ENCODE measurements around the gene ALDH1L2. TPM values are rescaled to one million over a fixed set of nuclear protein-coding genes. Genes with fewer than 3 reads are reported as not detected.

Gene ALDH1L2
- total and polyA plus RNA-seq, 9 of the 15 experiments (the other 6 are each of a cell fraction or from before 2014, with no cell fraction given) = 1.1 to 9.9 (median 3.8) TPM

DNA sequence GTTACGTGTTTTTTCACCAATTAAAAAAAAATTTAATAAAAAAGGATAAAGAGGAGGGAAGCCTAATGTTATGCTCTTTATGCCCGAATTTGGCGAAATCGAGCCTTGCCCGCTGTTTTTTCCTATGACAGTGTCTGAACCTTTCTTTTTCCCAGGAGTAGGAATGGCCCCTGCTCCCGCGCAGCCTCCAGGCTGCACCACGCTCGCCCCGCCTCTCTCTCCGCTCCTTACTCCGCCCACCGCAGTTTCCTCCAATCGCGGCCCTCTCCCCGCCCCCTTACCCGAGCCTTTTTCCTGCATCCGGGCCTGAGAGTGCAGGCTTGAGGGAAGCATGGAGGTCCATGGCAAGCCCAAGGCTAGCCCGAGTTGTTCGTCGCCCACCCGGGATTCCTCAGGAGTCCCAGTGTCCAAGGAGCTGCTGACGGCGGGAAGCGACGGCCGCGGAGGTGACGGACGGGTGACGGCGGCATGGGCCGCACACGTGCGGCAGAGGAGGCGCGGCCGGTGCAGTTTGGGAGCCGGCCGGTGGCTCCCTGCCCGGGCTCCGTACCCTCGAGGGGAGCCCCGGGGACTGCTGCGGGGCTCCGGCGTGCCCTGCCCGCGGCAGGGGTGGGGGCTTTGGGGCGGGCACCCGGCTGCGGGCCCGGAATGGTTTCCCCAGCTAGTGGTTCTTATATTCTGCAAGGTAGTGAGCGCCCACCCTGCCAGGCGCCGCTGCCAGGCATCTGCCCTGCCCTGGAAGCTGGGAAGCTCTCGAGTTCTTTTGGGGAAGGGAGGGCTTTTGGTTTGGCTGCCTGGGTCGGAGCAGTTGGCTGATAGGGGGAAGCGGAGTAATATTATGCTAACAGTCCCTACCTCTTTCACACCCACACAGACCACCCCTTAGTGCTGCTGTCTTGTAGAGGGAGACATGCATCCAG lies 98.0 kb downstream of the ALDH1L2 start, which contains the start of gene NOPCHAP1 (continued):
- TF ChIP-seq CLOCK (CRISPR knock-in tag; IDR thresholded peaks at IDR 0.05; ENCODE audit: borderline replicate concordance) (no peak), XRCC3 (IDR thresholded peaks at IDR 0.05) (no peak), REST (IDR thresholded peaks at IDR 0.05; ENCODE audit: borderline replicate concordance) (no peak), REST (CRISPR knock-in tag; IDR thresholded peaks at IDR 0.05; ENCODE audit: low read depth) (no peak), TRIM24 (IDR thresholded peaks at IDR 0.05) (no peak), BACH1 (tag; IDR thresholded peaks at IDR 0.05) (no peak), CBX2 (IDR thresholded peaks at IDR 0.05; ENCODE audit: insufficient read depth, low read length, poor library complexity, severe bottlenecking) (no peak), THAP12 (CRISPR knock-in tag; IDR thresholded peaks at IDR 0.05) (no peak), FOXP1 (CRISPR knock-in tag; IDR thresholded peaks at IDR 0.05) (0 out of 2 replicates have a peak, but pooled peaks have one; percentile 26), STAT5B (CRISPR knock-in tag; IDR thresholded peaks at IDR 0.05) (no peak), U2AF1 (optimal IDR thresholded peaks at IDR 0.05; ENCODE audit: low read depth, low read length) (no peak)
- TF ChIP-seq, protein P1, sequence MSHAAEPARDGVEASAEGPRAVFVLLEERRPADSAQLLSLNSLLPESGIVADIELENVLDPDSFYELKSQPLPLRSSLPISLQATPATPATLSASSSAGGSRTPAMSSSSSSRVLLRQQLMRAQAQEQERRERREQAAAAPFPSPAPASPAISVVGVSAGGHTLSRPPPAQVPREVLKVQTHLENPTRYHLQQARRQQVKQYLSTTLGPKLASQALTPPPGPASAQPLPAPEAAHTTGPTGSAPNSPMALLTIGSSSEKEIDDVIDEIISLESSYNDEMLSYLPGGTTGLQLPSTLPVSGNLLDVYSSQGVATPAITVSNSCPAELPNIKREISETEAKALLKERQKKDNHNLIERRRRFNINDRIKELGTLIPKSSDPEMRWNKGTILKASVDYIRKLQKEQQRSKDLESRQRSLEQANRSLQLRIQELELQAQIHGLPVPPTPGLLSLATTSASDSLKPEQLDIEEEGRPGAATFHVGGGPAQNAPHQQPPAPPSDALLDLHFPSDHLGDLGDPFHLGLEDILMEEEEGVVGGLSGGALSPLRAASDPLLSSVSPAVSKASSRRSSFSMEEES (CRISPR knock-in tag; IDR thresholded peaks at IDR 0.05) = no peak

Data from K562 (cell line).